DMS79 (cell line): ENCODE measurements around the gene TMEM94.
"Not testable (repeated sequence)": the region's sequence is repeated elsewhere in the genome, so short reads cannot be mapped to it uniquely, and the experiment has no call there.

Experiments used
- DNase-seq: peaks from one replicate; lab custom pipeline; 2025; lab: John Stamatoyannopoulos, UW

Gene TMEM94

GRCh38 chr17:75511610-75512575 is 55.5 kb downstream of the TMEM94 start:
- no peak for DNase-seq

GRCh38 chr17:75512926-75513640 is 56.6 kb downstream of the TMEM94 start:
- DNase-seq, result no peak

- DNase-seq, result no peak
These were observed 57.2 kb downstream of the TMEM94 start for GRCh38 chr17:75513641-75514000.

GRCh38 chr17:75514299-75514918 is 58.0 kb downstream of the TMEM94 start:
- no peak for DNase-seq

DNA sequence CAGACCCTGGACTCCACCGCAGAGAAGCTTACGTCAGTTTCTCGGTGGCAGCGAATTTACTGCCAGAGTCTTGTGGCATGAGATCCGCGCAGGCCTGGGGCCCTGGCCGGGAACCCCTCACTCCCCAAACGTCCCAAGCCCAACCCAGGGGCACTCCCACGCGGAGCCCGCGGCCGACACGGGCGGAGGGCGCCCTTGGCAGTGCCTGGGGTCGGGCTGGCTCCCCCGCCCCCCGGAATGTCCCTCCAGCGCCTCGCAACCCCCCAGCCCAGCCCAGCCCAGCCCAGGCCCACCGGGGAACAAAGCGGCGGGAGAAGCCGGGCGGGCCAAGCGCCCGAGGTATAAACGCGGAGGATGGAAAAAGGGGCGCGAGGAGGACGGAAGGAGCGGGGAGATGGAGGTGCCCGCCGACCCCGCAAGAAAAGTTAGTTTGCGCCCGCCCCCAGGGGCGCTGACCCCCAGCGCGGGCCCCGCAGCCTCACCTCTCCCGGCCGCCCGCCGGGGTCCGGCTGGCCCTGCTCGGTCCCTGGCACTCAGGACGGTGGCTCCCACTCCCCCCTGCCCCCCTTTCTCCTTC is 58.6 kb downstream of the TMEM94 start:
- no peak for DNase-seq

DNA sequence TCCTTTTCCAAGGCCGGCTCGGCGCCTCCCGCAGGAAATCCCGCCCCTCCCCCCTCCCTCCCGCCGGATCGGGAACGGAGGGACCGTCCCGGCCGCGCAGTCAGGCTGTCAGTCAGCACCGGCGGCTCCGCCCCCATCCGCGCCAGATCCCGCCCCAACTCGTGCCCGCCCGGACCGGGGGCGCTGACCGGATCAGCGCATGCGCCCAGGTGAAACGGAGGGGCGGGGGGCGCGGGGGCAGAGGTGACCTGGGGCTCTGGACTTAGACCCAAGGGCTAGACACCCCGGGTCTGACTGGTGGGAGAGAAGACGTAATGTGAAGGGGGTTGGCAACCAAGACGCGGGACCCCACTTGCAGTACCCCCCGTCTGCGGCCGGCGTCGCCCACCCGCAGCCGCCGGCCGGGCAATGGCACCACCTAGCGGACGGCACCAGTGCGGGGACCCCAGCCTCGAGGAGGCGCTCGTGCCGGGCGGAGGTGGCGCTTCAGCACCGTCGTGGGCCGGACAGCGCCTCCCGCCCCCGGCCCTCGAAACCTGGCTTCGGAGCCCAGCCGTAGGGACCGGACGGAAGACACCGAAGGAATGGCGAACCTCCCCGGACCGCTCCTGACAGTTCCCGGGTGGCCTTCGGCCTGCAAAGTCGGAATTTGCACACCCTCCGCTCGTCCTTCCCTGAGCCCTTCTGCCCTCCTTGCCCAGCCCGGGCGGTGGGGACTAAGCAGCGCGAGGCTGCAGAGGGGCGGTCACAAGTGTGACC is 59.2 kb downstream of the TMEM94 start, which contains the start of gene CASKIN2:
Gene CASKIN2, minus strand, starts transcription at position 42 of the 759 bp plus-strand sequence. CDS start 1,733 bp downstream, outside the sequence.
- peak; percentile 36 for DNase-seq

GRCh38 chr17:75516255-75516618 is 59.8 kb downstream of the TMEM94 start, which contains the start of gene TSEN54:
TSEN54 (plus strand) TSS chr17:75516528; CDS start chr17:75516561, 33 bp downstream.
- peak; percentile 49 for DNase-seq

GRCh38 chr17:75516619-75517296 is 60.3 kb downstream of the TMEM94 start:
- DNase-seq, result no peak

GRCh38 chr17:75517297-75517865 is 60.9 kb downstream of the TMEM94 start:
- no peak for DNase-seq

GRCh38 chr17:75518201-75518600 is 61.8 kb downstream of the TMEM94 start:
- no peak for DNase-seq

- no peak for DNase-seq
These were observed 62.6 kb downstream of the TMEM94 start for GRCh38 chr17:75518983-75519537.

- not testable (repeated sequence) for DNase-seq
These were observed 64.0 kb downstream of the TMEM94 start for GRCh38 chr17:75520413-75520812.

DNA sequence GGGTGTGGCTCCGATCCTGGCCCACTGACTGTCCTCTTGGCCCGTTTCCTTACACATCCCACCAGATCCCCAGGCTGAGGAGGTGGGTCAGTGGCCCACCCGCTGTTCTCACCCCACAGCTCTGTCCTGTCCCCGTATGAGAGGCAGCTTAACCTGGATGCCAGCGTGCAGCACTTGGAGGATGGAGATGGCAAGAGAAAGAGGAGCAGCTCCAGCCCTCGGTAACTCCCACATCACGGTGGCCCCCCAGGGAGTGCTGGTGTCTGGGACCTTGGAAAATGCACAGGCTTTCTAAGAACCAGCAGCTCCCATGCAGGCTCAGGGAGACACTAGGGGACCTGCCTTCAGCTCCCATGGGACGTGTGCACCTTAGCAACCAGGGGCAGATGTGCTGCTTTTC is 64.9 kb downstream of the TMEM94 start:
- DNase-seq, result no peak

GRCh38 chr17:75521951-75522727 is 65.7 kb downstream of the TMEM94 start:
- DNase-seq, result no peak

- DNase-seq, result no peak
These were observed 67.2 kb downstream of the TMEM94 start for GRCh38 chr17:75523647-75524046.

DNA sequence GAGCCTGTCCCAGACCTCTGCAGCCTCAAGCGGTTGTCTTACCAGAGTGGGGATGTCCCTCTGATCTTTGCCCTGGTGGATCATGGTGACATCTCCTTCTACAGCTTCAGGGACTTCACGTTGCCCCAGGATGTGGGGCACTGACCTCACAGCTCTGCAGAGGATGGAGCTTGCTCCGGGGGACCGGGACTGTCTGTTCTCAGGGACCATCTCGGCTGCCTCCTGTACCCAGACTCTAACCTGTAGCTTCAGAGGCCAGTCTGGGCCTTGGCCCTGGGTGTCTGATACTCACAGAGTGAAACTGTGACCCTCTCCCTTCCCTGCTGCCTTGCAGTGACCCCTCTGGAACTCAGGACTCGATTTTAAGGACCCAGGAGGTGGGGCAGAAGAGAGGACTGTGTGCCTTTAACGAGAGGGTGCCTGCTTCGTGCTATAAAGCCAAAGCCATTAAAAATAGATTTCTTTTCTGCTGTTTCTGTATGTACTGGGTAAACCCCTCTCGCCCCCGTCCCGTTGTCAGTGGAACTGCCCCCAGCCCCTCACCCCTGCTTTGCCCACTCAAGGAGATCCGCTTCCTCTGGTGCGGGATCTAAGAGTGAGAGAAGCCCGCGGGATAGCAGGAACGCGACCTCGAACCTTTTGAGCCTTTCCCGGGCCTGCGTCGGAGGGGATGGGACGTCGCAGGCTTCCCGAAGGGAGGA is 68.0 kb downstream of the TMEM94 start:
- no peak for DNase-seq

- peak; percentile 73 for DNase-seq
These were observed 68.8 kb downstream of the TMEM94 start, which contains the start of gene LLGL2 for GRCh38 chr17:75524970-75525805. LLGL2 (plus strand) TSS chr17:75525697; CDS start chr17:75543427, 17,730 bp downstream.
